GM12874 (cell line): ENCODE results near the gene C14orf39.

Source experiments
- CTCF ChIP-seq: IDR thresholded peaks from 2 replicates; pipeline ENCODE4 v1.5.1; 2011; ENCODE audit warnings: low read depth, mild to moderate bottlenecking, control low read depth, low read length, moderate library complexity; ENCODE audit not compliant: insufficient read depth

Gene C14orf39

GRCh38 chr14:60487211-60487610 lies 1.3 kb upstream of the C14orf39 start:
- no peak for TF ChIP-seq CTCF

GRCh38 chr14:60485057-60485597 lies 736 bp downstream of the C14orf39 start:
- no peak for TF ChIP-seq CTCF

GRCh38 chr14:60482743-60483142 lies 3.1 kb downstream of the C14orf39 start:
- TF ChIP-seq CTCF: no peak

- no peak for TF ChIP-seq CTCF
Observed at GRCh38 chr14:60455875-60456274, 30.0 kb downstream of the C14orf39 start.

GRCh38 chr14:60430276-60430675 lies 55.6 kb downstream of the C14orf39 start:
- TF ChIP-seq CTCF: no peak

GRCh38 chr14:60420050-60420449 lies 65.8 kb downstream of the C14orf39 start:
- no peak for TF ChIP-seq CTCF

- no peak for TF ChIP-seq CTCF
Observed at GRCh38 chr14:60396718-60397343, 89.0 kb downstream of the C14orf39 start.
